Tongue (tissue), 2 donors: Measurements from ENCODE around the gene ICAM4. TPM values are rescaled to one million over a fixed set of nuclear protein-coding genes. Genes with fewer than 3 reads are reported as not detected.
"Not testable (repeated sequence)": the region's sequence is repeated elsewhere in the genome, so short reads cannot be mapped to it uniquely, and the experiment has no call there.

Experiments used
- DNase-seq: peaks from one replicate; pipeline ENCODE4 v3.0.0-alpha.2; 2015
- total RNA-seq: library from RNA; depleted of rRNA; stranded (reverse); fragments of >200 nt; gene quantifications from one replicate; pipeline ENCODE4 v1.2.3, GENCODE V29; 2014

The ICAM4 gene, protein sequence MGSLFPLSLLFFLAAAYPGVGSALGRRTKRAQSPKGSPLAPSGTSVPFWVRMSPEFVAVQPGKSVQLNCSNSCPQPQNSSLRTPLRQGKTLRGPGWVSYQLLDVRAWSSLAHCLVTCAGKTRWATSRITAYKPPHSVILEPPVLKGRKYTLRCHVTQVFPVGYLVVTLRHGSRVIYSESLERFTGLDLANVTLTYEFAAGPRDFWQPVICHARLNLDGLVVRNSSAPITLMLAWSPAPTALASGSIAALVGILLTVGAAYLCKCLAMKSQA
- total RNA-seq, result 0.62 TPM

DNA sequence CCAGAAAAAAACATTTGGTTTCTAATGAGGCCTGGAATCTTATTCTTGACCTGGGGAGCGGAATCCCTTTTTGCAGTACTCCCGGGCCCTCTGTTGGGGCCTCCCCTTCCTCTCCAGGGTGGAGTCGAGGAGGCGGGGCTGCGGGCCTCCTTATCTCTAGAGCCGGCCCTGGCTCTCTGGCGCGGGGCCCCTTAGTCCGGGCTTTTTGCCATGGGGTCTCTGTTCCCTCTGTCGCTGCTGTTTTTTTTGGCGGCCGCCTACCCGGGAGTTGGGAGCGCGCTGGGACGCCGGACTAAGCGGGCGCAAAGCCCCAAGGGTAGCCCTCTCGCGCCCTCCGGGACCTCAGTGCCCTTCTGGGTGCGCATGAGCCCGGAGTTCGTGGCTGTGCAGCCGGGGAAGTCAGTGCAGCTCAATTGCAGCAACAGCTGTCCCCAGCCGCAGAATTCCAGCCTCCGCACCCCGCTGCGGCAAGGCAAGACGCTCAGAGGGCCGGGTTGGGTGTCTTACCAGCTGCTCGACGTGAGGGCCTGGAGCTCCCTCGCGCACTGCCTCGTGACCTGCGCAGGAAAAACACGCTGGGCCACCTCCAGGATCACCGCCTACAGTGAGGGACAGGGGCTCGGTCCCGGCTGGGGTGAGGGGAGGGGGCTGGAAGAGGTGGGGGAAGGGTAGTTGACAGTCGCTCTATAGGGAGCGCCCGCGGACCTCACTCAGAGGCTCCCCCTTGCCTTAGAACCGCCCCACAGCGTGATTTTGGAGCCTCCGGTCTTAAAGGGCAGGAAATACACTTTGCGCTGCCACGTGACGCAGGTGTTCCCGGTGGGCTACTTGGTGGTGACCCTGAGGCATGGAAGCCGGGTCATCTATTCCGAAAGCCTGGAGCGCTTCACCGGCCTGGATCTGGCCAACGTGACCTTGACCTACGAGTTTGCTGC lies at the start of gene ICAM4:
Gene ICAM4 (plus strand): TSS at position 153 of the 935 bp plus-strand sequence. CDS start 58 bp downstream, at position 211.
- DNase-seq, result peak; percentile 64

DNA sequence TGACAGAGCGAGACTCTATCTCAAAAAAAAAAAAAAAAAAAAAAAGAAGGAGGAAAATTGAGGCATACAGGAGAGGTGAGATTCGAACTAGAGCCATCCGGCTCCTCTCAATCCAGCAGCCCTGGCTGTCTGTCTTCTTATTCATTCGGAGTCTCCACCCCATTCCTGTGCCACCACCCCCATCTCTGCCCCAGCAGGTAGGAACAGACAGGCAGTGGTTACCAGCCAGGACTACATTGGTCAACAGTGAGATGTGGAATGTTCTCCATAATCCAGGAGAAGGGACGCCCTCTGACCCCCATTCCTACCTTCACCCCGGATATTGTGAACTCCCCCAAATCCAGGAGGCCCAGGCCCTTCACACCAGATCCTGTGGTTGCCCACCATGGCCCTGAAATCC lies 49.1 kb upstream of the ICAM4 start:
- DNase-seq, result no peak

DNA sequence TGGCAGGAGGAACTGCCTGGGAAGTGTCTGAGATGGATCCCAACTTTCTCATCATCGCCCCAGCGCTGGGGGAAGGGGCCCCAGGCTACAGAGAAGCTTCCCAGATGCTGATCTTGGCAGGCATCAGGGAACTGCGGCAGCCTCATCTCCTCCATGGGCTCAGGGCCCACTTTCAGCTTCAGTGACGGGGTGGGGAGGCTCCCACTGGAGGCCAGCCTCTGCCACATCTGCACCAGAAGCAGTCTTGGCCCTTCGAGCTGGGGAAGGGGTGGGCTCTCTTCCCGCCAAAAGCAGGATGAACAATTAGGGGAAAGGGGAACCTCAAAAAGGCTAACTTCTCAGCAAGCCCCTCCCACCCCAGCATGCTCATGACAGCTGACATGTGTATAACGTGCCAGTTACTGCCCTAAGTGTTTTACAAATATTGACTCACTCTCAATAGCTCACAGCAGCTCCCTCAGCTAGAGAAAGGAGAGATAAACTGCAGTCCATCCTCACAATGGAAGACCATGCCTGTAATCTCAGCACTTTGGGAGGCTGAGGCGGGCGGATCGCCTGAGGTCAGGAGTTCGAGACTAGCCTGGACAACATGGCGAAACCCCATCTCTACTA lies 48.5 kb upstream of the ICAM4 start:
- peak; percentile 93 for DNase-seq

DNA sequence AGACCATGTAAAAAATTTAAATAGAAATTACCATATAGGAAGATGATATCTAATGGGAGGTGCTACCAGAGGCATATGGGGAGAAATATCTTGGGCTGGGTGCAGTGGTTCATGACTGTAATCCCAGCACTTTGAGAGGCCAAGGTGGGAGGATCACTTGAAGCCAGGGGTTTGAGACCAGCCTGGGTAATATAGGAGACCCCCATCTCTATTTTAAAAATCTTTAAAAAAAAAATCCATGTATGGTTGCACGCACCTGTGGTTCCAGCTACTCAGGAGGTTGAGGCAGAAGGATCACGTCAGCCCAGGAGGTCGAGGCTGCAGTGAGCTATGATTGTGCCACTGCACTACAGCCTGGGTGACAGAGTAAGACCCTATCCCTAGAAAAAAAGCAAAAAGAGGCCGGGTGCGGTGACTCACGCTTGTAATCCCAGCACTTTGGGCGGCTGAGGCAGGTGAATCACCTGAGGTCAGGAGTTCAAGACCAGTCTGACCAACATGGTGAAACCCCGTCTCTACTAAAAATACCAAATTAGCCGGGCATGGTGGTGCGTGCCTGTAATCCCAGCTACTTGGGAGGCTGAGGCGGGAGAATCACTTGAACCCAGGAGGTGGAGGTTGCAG lies 44.8 kb upstream of the ICAM4 start:
- DNase-seq, result not testable (repeated sequence)

DNA sequence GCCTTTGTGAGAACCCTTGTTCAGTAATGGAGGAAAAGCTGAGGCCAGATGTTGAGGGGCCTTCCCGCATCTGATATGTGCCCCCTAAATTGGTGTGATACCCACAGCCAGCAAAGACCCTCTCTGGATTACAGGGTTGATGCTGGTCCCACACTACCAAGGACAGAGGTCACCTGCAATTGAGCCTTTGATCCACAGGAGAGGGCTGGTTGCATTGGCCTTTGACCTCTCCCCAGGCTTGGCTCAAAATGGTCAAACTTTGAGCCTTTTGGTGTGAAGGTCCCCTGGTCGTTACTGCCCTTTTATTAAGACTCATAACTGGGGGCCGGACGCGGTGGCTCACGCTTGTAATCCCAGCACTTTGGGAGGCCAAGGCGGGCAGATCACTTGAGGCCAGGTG lies 43.1 kb upstream of the ICAM4 start:
- no peak for DNase-seq

DNA sequence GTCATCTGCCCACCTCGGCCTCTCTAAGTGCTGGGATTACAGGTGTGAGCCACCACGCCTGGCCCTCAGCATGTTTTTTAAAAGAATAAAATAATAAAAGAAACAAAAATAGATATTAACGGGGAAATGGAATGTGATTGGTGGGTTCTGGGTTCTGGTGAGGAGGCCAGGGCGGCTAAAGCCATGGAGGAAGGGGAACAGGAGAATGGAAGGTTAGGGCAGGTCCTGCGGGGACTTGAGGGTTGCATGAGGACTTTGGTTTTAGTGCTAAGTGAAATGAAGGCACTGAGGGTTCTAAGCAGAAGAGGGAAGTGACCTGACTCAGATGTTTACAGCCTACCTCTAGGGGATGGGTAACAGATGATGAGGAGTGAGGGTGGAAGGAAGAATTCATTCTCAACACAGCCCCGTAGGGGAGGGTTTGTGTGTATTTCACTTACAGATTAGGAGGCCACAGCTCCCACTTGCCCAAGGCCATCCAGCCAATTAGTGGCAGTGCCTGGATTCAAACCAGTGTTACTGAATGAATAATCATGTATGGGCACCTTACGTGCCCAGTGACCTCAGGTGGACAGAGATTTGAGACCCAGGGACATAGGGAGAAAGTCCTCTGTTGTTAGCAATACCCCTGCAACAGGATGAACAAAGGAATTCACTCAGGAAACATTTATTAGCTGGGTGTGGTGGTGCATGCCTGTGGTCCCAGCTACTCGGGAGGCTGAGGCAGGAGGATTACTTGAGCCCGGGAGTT lies 41.4 kb upstream of the ICAM4 start:
- no peak for DNase-seq

DNA sequence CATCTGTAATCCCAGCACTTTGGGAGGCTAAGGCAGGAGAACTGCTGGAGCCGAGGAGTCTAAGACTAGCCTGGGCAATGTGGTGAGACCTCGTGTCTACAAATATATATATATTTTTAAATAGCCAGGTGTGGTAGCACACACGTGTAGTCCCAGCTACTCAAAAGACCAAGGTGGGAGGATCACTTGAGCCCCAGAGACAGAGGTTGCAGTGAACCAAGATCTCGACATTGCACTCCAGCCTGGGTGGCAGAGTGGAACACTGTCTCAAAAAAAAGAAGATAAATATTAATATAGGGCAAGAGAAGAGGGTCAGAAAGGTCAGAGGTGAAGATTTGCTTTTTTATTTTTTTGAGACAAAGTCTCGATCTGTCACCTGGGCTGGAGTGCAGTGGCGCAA lies 40.2 kb upstream of the ICAM4 start:
- no peak for DNase-seq

DNA sequence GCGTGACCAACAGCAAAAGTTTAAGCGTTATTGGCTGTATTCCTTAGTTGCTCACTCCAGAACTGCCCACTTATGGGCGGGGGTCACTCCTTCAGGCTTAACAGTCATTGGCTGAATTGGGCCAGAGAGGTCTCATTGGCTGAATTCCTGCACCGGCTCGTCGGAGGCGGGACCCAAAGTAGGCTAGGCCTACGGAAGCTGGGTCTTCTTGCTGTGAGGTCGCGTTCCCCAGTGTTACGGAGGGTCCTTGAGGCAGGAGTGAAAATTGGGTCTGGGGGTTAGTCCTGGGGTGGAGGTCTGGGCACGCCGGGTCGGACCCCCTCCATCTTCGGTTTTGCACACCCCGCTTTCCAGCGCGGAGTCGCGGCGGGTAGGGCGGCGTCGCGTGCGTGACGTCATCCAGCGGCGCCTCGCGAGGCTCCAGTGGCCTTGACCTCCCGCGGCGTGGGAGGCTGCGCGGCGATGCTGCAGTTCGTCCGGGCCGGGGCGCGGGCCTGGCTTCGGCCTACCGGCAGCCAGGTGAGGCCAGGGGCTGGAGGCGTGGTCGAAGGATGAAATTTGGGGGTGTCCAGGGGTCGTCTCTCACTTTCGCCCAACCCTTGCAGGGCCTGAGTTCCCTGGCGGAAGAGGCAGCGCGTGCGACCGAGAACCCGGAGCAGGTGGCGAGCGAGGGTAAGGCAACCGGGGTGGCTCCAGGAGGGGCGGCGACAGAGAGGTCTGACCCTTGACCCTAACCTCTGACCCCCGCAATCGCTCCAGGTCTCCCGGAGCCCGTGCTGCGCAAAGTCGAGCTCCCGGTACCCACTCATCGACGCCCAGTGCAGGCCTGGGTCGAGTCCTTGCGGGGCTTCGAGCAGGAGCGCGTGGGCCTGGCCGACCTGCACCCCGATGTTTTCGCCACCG lies 34.7 kb upstream of the ICAM4 start, which contains the start of gene MRPL4:
Gene MRPL4 (plus strand): TSS at position 423 of the 903 bp plus-strand sequence. CDS start 40 bp downstream, at position 463.
- DNase-seq, result peak; percentile 99

DNA sequence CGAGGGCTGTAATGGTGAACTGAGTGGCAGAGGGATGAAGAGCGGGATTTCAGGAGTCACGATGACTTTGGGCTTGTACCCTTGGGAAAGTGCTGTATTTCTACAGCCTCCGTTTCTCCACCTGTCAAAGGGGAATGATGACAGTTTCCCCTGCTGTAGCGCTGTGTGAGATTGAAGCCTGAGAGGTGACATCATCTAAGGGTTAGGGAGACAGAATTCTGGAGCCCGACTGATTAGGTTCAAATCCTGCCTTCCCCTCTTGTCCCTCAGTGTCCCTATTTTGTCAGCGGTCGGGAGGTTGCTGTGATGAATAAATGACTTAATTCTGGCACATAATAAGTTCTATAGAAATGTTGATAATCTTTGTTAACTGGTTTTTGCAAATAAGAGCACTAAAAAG lies 34.0 kb upstream of the ICAM4 start:
- DNase-seq, result no peak

DNA sequence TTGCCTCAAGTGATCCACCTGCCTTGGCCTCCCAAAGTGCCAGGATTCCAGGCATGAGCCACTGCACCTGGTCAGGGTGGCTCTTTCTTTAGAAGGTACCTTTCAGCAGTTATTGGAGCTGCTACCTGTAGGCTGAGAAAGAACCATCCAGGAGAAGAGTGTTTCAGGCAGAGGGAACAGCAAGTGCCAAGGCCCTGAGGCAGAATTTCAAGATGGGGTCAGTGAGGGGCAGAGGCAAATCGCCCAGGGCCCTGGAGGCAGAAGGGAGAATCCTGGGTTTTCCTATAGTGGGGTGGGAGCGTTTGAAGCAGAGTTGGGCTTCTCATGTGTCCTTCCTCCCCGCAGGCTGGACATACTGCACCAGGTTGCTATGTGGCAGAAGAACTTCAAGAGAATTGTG lies 32.5 kb upstream of the ICAM4 start:
- no peak for DNase-seq

DNA sequence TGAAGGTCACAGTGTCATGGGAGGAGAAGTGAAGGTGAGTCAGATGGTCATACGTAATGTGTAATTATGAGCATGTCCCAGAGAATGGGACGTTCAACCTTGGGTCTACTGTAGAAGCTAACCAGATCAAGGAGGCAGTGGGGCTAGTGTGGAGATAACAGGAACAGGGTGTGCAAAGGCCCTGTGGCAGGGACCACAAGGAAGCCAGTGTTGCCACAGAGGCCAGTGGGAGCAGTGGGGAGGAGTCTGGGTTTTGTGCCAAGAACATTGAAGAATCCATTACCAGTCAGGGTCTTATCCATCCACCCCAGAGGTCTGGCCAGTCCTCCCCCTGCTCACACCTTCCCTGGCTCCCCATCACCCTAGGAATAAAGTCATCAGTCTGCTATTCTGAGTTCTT lies 31.4 kb upstream of the ICAM4 start:
- DNase-seq, result no peak

DNA sequence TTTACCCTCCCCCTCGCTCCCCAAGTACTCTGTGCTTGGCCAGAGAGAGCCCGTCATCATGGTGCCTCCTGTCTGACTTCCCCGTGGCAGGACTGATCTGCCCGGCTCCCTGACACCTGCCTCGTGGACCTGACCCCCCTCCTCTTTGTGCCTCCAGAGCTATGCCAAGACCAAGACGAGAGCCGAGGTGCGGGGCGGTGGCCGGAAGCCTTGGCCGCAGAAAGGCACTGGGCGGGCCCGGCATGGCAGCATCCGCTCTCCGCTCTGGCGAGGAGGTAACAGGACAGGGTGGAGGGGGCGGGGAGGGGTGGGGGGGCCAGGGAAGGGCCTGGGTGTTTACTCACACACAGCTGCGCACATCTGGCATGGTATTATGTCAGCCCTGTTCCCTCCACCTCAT lies 30.2 kb upstream of the ICAM4 start:
- no peak for DNase-seq

DNA sequence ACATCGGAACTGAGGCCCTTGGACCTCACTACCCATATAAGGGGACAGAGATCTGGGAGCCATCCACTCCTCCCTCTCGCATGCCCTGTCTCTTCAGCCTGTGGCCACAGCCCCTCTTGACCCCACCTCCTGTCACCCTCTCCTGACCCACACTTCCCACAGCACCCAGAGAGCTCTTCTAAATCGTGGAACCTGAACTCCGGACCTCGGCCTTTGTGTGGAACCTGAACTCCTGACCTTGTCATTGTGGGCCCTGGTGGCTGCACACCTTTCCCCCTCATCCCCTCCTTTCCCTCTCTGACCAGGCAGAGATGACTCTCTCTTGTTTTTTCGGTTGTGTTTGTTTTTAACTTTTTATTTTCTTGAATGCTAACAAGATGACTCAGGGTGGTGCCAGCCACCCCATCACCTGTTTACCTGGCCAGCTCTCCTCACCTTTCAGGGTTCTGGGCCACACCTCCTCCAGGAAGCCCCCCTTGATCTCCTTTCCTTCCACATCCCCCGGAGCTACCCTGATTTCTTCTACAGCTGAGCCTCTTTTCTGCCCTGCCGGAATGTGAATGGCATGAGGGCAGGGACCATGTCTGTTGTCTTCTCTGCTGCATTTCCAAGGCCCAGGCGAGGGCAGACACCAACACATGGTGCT lies 29.7 kb upstream of the ICAM4 start:
- DNase-seq, result no peak

DNA sequence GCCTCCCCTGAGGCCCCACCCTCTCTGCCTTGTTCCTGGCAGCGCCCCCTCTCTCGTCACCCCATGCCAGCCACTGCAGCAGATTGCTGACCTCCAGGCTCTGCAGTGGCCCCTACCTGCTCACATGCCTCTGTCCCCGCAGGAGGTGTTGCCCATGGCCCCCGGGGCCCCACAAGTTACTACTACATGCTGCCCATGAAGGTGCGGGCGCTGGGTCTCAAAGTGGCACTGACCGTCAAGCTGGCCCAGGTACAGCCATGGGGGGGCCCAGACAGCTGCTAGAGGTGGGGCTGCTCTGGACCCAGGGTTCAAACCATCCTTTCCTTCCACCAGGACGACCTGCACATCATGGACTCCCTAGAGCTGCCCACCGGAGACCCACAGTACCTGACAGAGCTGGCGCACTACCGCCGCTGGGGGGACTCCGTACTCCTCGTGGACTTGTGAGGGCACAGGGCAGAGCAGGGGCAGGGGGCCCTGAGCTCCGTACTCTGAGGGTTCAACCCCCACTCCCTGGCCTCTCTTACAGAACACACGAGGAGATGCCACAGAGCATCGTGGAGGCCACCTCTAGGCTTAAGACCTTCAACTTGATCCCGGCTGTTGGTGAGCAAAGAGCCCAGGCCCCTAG lies 28.6 kb upstream of the ICAM4 start:
- no peak for DNase-seq

DNA sequence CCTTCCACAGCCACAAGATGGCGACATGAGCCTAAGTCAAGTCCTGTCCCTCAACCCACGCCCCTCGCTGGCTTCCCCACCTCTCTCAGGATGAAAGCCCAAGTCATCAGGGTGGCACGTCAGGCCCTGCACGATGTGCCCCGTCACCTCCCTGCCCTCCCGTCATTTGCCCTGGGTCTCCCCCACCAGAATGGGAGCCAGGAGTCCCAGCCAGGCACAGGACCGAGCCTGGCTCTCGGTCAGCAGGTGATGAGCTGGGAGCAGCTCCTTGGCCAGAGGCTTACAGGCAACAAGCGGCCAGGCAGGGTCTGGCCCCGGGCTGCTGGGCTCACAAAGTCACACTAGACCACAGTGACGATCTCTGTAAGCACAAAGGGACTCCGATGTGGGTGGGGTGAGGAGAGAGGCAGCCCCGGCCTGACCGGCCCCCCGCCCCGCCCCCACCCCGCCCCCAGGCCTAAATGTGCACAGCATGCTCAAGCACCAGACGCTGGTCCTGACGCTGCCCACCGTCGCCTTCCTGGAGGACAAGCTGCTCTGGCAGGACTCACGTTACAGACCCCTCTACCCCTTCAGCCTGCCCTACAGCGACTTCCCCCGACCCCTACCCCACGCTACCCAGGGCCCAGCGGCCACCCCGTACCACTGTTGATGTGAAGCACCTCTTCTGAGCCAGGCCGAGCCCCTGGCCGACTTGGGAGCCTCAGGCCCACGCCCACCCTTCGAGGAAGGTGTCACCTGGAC lies 27.4 kb upstream of the ICAM4 start:
- peak; percentile 91 for DNase-seq

DNA sequence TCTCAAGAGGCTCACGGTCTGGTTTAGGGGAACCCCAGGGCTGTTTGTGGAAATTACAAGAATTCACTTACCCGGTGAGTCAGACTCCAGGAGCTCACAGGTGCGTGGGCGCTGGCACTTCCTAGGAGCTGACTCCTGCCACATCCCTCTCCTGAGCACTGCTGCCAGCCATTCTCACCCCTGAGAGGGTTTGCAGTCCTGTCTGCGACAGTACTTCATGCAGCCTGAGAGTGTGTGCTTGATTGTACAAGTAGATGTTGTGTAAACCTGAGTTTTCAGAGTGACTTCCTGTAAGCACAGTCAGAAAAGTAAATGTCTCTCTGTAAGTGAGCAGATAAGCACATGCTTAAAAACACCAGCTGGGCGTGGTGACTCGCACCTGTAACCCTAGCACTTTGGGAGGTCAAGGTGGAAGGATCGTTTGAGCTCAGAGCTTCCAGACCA lies 26.6 kb upstream of the ICAM4 start:
- DNase-seq, result no peak

DNA sequence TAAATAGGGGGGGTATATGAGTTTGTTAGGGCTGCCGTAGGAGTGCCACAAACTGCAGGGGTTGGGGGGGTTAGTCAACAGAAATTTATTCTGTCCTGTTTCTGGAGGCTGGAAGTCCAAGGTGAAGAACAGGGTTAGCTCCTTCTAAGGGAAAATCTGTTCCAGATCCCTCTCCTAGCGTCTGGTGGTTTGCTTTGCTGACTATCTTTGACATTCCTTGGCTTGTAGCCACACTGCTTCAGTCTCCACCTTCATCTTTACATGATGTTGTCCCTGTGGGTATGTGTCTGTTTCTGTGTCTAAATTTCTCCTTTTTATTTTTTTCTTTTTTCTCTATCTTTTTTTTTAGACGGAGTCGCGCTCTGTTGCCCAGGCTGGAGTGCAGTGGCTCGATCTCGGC lies 24.0 kb upstream of the ICAM4 start:
- DNase-seq, result no peak

DNA sequence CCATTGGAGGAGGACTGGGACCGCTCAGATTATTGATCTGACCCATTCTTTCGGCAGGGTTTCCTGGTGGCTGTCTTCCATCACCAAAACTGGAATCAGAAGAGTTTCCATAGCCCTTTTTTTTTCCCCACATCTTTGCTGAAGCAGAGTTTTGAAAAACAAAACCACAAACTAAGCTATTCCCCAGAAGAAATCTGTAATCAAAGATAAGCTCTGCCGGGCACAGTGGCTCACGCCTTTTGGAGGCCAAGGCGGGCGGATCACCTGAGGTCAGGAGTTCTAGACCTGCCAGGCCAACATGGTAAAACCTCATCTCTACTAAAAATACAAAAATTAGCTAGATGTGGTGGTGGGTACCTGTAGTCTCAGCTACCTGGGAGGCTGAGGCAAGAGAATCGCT lies 20.0 kb upstream of the ICAM4 start:
- DNase-seq, result no peak

DNA sequence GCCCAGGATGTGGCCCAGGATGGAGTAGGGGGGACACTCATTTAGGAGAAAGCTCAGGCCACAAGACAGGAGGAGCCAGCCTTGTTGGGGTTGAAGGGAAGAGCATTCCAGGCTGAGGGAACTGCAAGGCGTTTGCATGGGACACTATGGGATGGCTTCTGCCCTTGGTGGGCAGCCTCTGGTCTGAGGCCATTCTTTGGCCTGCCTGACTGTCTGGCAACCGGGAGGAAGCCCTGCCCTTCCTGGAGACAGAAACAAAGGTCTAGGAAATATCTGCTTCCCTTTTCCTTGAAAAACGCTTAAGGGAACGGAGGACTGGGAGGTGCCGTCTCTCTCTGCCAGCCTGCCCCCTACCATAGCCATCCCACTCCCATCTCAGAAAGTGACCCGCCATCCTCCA lies 18.7 kb upstream of the ICAM4 start:
- no peak for DNase-seq
